Measurements from ENCODE around the gene UXS1. TPM values are rescaled to one million over a fixed set of nuclear protein-coding genes. Genes with fewer than 3 reads are reported as not detected.
A peak's percentile ranks its signal among the peaks of the same experiment; 100 is the strongest.
"Not testable (repeated sequence)": the region's sequence is repeated elsewhere in the genome, so short reads cannot be mapped to it uniquely, and the experiment has no call there.

Gene UXS1
- total RNA-seq, 5 donors from 2014 or later (not counting 1 experiment from before 2014, with no cell fraction given): 90.8 to 167 (median 145) TPM

DNA sequence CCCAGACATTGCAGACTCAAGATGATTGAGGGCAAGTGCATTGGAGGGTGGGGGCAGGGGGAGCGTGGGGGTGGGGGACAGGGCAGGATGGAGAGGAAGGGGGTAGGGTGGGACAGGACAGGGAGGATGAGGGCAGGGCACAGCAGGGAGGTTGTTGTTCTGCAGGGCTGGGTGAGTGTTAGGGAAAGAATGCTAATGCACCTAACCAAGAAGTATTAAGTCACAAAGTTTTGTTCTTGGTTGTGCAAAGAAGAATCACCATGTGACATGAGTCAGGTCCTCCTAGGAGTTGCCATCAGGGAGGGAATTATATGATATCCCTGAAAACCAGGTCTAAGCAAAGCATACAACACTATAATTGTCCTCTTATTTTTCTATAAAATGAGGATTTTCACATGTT, 10.4 kb upstream of the UXS1 start:
- POLR2A ChIA-PET: interaction anchor here in 1 of 2 donors (0.6 kb wide), 1 partner anchor 84 kb away, joined by 3 read pairs; no protein-coding TSS in a partner anchor
- Mint-ChIP-seq H3K9me3 (peaks cover 0 to 11% (median 3%) of the 10 kb centered on the region in 3 donors), H3K4me1 (peaks cover 14 to 21% (median 14%) of the 10 kb centered on the region in 3 donors)
- H3K27me3 ChIP-seq (replicated peaks in 1 of 2; ENCODE audit: control insufficient read depth in 2 of 2, extremely low read depth in 1 of 2, insufficient read depth in 2 of 2, low read length in 1 of 2); H3K27ac Mint-ChIP-seq; H3K4me1 ChIP-seq (ENCODE audit: control insufficient read depth in 1 of 2, extremely low read depth in 1 of 2, insufficient read depth in 2 of 2, low read length in 2 of 2); H3K27me3 Mint-ChIP-seq; DNase-seq; H3K36me3 ChIP-seq (ENCODE audit: control insufficient read depth in 2 of 2, extremely low read depth in 1 of 2, insufficient read depth in 1 of 2, low read length in 1 of 2); H3K4me3 Mint-ChIP-seq; H3K27ac ChIP-seq (ENCODE audit: low read length); H3K9me3 ChIP-seq; ATAC-seq (replicated peaks in 1 of 4); H3K4me3 ChIP-seq (ENCODE audit: control insufficient read depth in 1 of 2, extremely low read depth in 1 of 2, low read length in 1 of 2); H3K36me3 Mint-ChIP-seq; CTCF ChIA-PET: not testable (repeated sequence)
- WGBS (ENCODE audit: insufficient coverage): no CpG with 5 or more reads among the region's 1 CpG

DNA sequence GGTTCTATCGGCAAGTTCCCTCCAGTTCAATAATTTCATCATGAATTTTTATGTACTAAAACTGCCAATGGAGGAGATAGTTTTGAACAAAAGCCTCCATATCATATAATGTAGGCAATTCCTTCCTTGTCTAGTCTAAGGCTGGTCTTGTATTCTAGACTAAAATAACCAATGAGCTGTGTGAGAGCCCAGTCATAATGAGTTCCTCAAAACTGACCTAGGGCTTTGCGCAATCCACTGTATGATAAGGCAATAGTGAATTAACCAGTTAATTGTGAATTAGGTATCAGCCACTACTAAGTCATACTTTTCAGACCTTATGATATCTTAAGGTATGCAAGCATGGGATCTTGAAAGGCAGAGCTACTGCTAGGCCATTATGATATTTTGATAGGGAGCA, 7.6 kb upstream of the UXS1 start:
- Histone ChIP-seq H3K4me3 (ENCODE audit: control insufficient read depth in 1 of 2, extremely low read depth in 1 of 2, low read length in 1 of 2) (no peak overlapping the region), H3K36me3 (ENCODE audit: control insufficient read depth in 2 of 2, extremely low read depth in 1 of 2, insufficient read depth in 1 of 2, low read length in 1 of 2) (no peaks in the 10 kb centered on the region), H3K9me3 (no peaks in the 10 kb centered on the region), H3K27ac (ENCODE audit: low read length) (no peak overlapping the region), H3K27me3 (replicated peaks in 1 of 2; ENCODE audit: control insufficient read depth in 2 of 2, extremely low read depth in 1 of 2, insufficient read depth in 2 of 2, low read length in 1 of 2) (no peaks in the 10 kb centered on the region), H3K4me1 (ENCODE audit: control insufficient read depth in 1 of 2, extremely low read depth in 1 of 2, insufficient read depth in 2 of 2, low read length in 2 of 2) (peaks cover 0 to 10% of the 10 kb centered on the region in 2 experiments)
- no CpG with 5 or more reads among the region's 2 CpGs for WGBS (ENCODE audit: insufficient coverage)
- ATAC-seq (replicated peaks in 1 of 4) (no peak), DNase-seq (no peak)
- no peak overlapping the region for H3K27ac Mint-ChIP-seq
- CTCF ChIA-PET: no interaction called here
- no peaks in the 10 kb centered on the region for H3K9me3 Mint-ChIP-seq
- H3K27me3 Mint-ChIP-seq: no peaks in the 10 kb centered on the region
- no peak overlapping the region for H3K4me3 Mint-ChIP-seq
- peaks cover 14 to 21% (median 14%) of the 10 kb centered on the region in 3 donors for H3K4me1 Mint-ChIP-seq
- no peaks in the 10 kb centered on the region for H3K36me3 Mint-ChIP-seq
- POLR2A ChIA-PET: no interaction called here

DNA sequence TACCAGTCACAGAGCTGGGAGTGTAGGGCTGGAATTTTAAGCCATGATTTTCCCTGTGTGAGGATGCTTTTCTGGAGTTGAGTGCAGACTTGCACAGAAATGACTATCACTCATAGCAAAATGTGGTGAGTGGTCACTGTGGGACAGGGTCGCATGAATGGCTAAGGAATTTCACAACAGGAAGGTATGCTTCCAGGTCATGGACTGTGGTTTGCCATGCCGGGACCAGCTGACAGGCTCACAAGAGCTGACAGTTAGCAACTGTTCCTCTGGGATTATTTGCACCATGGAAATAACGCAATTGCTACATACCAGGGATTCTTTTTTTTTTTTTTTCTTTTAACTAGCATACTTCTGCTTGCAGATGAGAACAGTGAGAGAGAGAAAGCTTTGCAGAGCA, 3.8 kb upstream of the UXS1 start:
- POLR2A ChIA-PET: no interaction called here
- WGBS (ENCODE audit: insufficient coverage): 75% methylated on average over 2 of the region's 3 CpGs
- no peak for ATAC-seq (replicated peaks in 1 of 4)

DNA sequence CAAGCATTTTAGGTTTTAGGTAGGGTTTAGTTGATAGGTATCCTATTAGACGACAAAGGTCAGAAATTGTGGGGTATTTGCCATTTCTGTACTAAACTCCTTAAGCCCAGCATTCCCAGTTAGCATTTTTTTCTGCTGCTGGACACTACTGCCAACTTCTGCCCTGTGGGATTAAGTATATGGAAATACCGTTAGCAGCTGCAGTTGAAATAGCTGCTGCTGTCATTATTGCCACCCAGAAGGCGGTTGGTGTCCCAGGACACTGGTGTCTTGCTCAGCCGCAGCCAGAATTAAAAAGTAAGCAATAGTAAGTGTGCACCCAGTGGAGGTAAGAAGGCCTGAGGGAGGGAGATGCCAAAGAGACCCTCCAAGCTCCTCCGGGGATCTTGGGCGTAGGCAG, 1.9 kb upstream of the UXS1 start:
- Mint-ChIP-seq H3K4me1 (peaks cover 31 to 32% (median 32%) of the 10 kb centered on the region in 3 donors), H3K27ac (no peak overlapping the region), H3K9me3 (no peaks in the 10 kb centered on the region), H3K4me3 (no peak overlapping the region), H3K27me3 (no peaks in the 10 kb centered on the region), H3K36me3 (peaks cover 3% of the 10 kb centered on the region)
- DNase-seq (no peak), ATAC-seq (replicated peaks in 1 of 4) (no peak)
- POLR2A ChIA-PET: no interaction called here
- peaks cover 17 to 25% of the 10 kb centered on the region in 2 experiments for H3K4me1 ChIP-seq (ENCODE audit: control insufficient read depth in 1 of 2, extremely low read depth in 1 of 2, insufficient read depth in 2 of 2, low read length in 2 of 2)
- CTCF ChIA-PET: no interaction called here
- H3K36me3 ChIP-seq (ENCODE audit: control insufficient read depth in 2 of 2, extremely low read depth in 1 of 2, insufficient read depth in 1 of 2, low read length in 1 of 2): no peaks in the 10 kb centered on the region
- H3K27me3 ChIP-seq (replicated peaks in 1 of 2; ENCODE audit: control insufficient read depth in 2 of 2, extremely low read depth in 1 of 2, insufficient read depth in 2 of 2, low read length in 1 of 2): peaks cover 0 to 4% of the 10 kb centered on the region in 2 experiments
- no peak overlapping the region for H3K27ac ChIP-seq (ENCODE audit: low read length)
- 83% methylated on average over 2 of the region's 6 CpGs for WGBS (ENCODE audit: insufficient coverage)
- no peak overlapping the region for H3K4me3 ChIP-seq (ENCODE audit: control insufficient read depth in 1 of 2, extremely low read depth in 1 of 2, low read length in 1 of 2)
- no peaks in the 10 kb centered on the region for H3K9me3 ChIP-seq

More for the DNA sequence above, 3.8 kb upstream of the UXS1 start:
- H3K4me3 Mint-ChIP-seq: no peak overlapping the region
- H3K36me3 ChIP-seq (ENCODE audit: control insufficient read depth in 2 of 2, extremely low read depth in 1 of 2, insufficient read depth in 1 of 2, low read length in 1 of 2): no peaks in the 10 kb centered on the region
- H3K4me1 ChIP-seq (ENCODE audit: control insufficient read depth in 1 of 2, extremely low read depth in 1 of 2, insufficient read depth in 2 of 2, low read length in 2 of 2): peaks cover 6 to 9% of the 10 kb centered on the region in 2 experiments
- H3K27me3 ChIP-seq (replicated peaks in 1 of 2; ENCODE audit: control insufficient read depth in 2 of 2, extremely low read depth in 1 of 2, insufficient read depth in 2 of 2, low read length in 1 of 2): peaks cover 0 to 4% of the 10 kb centered on the region in 2 experiments
- H3K9me3 Mint-ChIP-seq: no peaks in the 10 kb centered on the region
- H3K27ac Mint-ChIP-seq: no peak overlapping the region
- no peaks in the 10 kb centered on the region for H3K36me3 Mint-ChIP-seq
- H3K27me3 Mint-ChIP-seq: no peaks in the 10 kb centered on the region
- peaks cover 12 to 13% (median 13%) of the 10 kb centered on the region in 3 donors for H3K4me1 Mint-ChIP-seq
- no peak overlapping the region for H3K4me3 ChIP-seq (ENCODE audit: control insufficient read depth in 1 of 2, extremely low read depth in 1 of 2, low read length in 1 of 2)
- no peak for DNase-seq
- CTCF ChIA-PET: no interaction called here
- H3K27ac ChIP-seq (ENCODE audit: low read length): no peak overlapping the region
- H3K9me3 ChIP-seq: no peaks in the 10 kb centered on the region

DNA sequence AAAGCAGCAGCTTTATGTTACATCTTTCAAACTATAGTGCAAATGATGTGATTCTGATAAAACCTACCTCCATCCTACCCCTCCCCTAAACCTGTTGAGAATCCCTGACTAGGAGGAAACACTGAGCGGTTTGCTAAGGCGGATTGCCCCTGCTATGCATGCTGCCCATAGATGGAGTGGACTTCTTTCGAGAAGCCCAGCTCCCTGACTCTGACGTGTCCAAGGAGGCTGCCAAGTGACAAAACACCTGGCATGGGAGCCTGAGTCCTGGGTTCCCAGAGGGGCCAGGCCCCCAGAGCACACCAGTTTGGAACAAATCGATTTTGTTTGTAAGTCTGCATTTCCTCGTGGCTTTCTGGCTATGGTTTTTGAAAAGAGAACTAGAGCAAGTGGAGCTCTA, 1.4 kb upstream of the UXS1 start:
- Mint-ChIP-seq H3K4me3 (peak overlapping the region; percentile 78 to 96 (median 92)), H3K27me3 (no peaks in the 10 kb centered on the region), H3K36me3 (peaks cover 3% of the 10 kb centered on the region), H3K27ac (peak overlapping the region in 1 of 2 donors; percentile 64), H3K9me3 (no peaks in the 10 kb centered on the region), H3K4me1 (peaks cover 34 to 38% (median 37%) of the 10 kb centered on the region in 3 donors)
- ATAC-seq (replicated peaks in 1 of 4) (no peak), DNase-seq (no peak)
- Histone ChIP-seq H3K27ac (ENCODE audit: low read length) (no peak overlapping the region), H3K36me3 (ENCODE audit: control insufficient read depth in 2 of 2, extremely low read depth in 1 of 2, insufficient read depth in 1 of 2, low read length in 1 of 2) (no peaks in the 10 kb centered on the region), H3K4me3 (ENCODE audit: control insufficient read depth in 1 of 2, extremely low read depth in 1 of 2, low read length in 1 of 2) (no peak overlapping the region), H3K4me1 (ENCODE audit: control insufficient read depth in 1 of 2, extremely low read depth in 1 of 2, insufficient read depth in 2 of 2, low read length in 2 of 2) (peaks cover 19 to 25% of the 10 kb centered on the region in 2 experiments), H3K27me3 (replicated peaks in 1 of 2; ENCODE audit: control insufficient read depth in 2 of 2, extremely low read depth in 1 of 2, insufficient read depth in 2 of 2, low read length in 1 of 2) (peaks cover 0 to 4% of the 10 kb centered on the region in 2 experiments), H3K9me3 (no peaks in the 10 kb centered on the region)
- POLR2A ChIA-PET: interaction anchor here in 1 of 2 donors (0.5 kb wide), 1 partner anchor 665 kb away, joined by 4 read pairs; no protein-coding TSS in a partner anchor
- CTCF ChIA-PET: no interaction called here
- WGBS (ENCODE audit: insufficient coverage): 88% methylated on average over 6 of the region's 6 CpGs

DNA sequence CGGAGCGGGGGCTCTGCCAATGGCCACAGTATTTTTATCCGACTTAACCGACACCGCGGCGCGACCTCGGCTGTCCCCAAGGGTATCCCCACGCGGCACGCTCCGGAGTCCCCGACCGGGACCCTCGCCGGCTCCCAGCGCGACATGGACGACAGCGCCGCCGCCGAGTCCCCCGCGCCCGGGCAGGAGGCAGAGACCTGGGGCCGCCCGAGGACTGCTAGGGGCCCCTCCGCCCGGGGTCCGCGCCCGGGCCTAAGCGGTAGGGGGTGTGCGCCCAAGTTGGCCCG, 468 bp downstream of the UXS1 start:
- no peaks in the 10 kb centered on the region for H3K36me3 ChIP-seq (ENCODE audit: control insufficient read depth in 2 of 2, extremely low read depth in 1 of 2, insufficient read depth in 1 of 2, low read length in 1 of 2)
- Mint-ChIP-seq H3K9me3 (no peaks in the 10 kb centered on the region), H3K36me3 (peaks cover 5% of the 10 kb centered on the region), H3K27me3 (no peaks in the 10 kb centered on the region), H3K4me1 (peaks cover 51 to 56% (median 56%) of the 10 kb centered on the region in 3 donors), H3K27ac (no peak overlapping the region), H3K4me3 (peak overlapping the region; percentile 78 to 84 (median 80))
- H3K4me3 ChIP-seq (ENCODE audit: control insufficient read depth in 1 of 2, extremely low read depth in 1 of 2, low read length in 1 of 2): peak overlapping the region; percentile 71 to 84
- H3K4me1 ChIP-seq (ENCODE audit: control insufficient read depth in 1 of 2, extremely low read depth in 1 of 2, insufficient read depth in 2 of 2, low read length in 2 of 2): peaks cover 19 to 33% of the 10 kb centered on the region in 2 experiments
- peak in 1 of 35 experiments; percentile 5 for DNase-seq
- peaks cover 0 to 4% of the 10 kb centered on the region in 2 experiments for H3K27me3 ChIP-seq (replicated peaks in 1 of 2; ENCODE audit: control insufficient read depth in 2 of 2, extremely low read depth in 1 of 2, insufficient read depth in 2 of 2, low read length in 1 of 2)
- no peak for ATAC-seq (replicated peaks in 1 of 4)
- 0% methylated on average over 34 of the region's 37 CpGs for WGBS (ENCODE audit: insufficient coverage)
- ChIA-PET CTCF (interaction anchor here in 1 of 2 donors (0.7 to 1.4 kb wide), 3 partner anchors 27 to 82 kb away, joined by 3 read pairs; no protein-coding TSS in a partner anchor), POLR2A (no interaction called here)
- H3K9me3 ChIP-seq: no peaks in the 10 kb centered on the region
- peak overlapping the region; percentile 30 for H3K27ac ChIP-seq (ENCODE audit: low read length)

All from T-cell (primary cell).